ENCODE data around the gene MYADML2. TPM values are rescaled to one million over a fixed set of nuclear protein-coding genes. Genes with fewer than 3 reads are reported as not detected.

The MYADML2 gene
- total RNA-seq, 1 donor from 2014 or later, result 1.3 TPM

- DNase-seq (ENCODE audit: low read depth), result no peak
Observed at GRCh38 chr17:81978524-81979298, 31.7 kb upstream of the MYADML2 start.

GRCh38 chr17:81977211-81977808, 30.3 kb upstream of the MYADML2 start, which contains the start of gene ASPSCR1:
TSS of gene ASPSCR1 (plus strand) at chr17:81977629. CDS start at chr17:81977647, 18 bp downstream.
- DNase-seq (ENCODE audit: low read depth), result peak; percentile 90

- DNase-seq (ENCODE audit: low read depth), result peak; percentile 89
Observed at GRCh38 chr17:81976332-81977210, 29.5 kb upstream of the MYADML2 start.

- DNase-seq (ENCODE audit: low read depth), result no peak
Observed at GRCh38 chr17:81973432-81973831, 26.4 kb upstream of the MYADML2 start.

- DNase-seq (ENCODE audit: low read depth), result no peak
Observed at GRCh38 chr17:81968850-81969812, 22.1 kb upstream of the MYADML2 start.

- no peak for DNase-seq (ENCODE audit: low read depth)
Observed at GRCh38 chr17:81968396-81968745, 21.3 kb upstream of the MYADML2 start.

GRCh38 chr17:81967533-81968395, 20.7 kb upstream of the MYADML2 start:
- DNase-seq (ENCODE audit: low read depth), result peak; percentile 93

- DNase-seq (ENCODE audit: low read depth), result no peak
Observed at GRCh38 chr17:81967244-81967532, 20.2 kb upstream of the MYADML2 start.

- peak; percentile 81 for DNase-seq (ENCODE audit: low read depth)
Observed at GRCh38 chr17:81966343-81967243, 19.6 kb upstream of the MYADML2 start.

- DNase-seq (ENCODE audit: low read depth), result no peak
Observed at GRCh38 chr17:81964081-81964849, 17.2 kb upstream of the MYADML2 start.

- DNase-seq (ENCODE audit: low read depth), result no peak
Observed at GRCh38 chr17:81962499-81963441, 15.7 kb upstream of the MYADML2 start.

- DNase-seq (ENCODE audit: low read depth), result no peak
Observed at GRCh38 chr17:81961521-81962498, 14.8 kb upstream of the MYADML2 start.

- peak; percentile 36 for DNase-seq (ENCODE audit: low read depth)
Observed at GRCh38 chr17:81961087-81961511, 14.1 kb upstream of the MYADML2 start, which contains the start of gene NOTUM. TSS of gene NOTUM (minus strand) at chr17:81961187. CDS start at chr17:81960909, 278 bp downstream.

GRCh38 chr17:81960130-81960958, 13.3 kb upstream of the MYADML2 start:
- no peak for DNase-seq (ENCODE audit: low read depth)
